Heart left ventricle (tissue), 16 donors: ENCODE measurements around the gene PGAM2. TPM values are rescaled to one million over a fixed set of nuclear protein-coding genes. Genes with fewer than 3 reads are reported as not detected.

Source experiments
- ATAC-seq, 4 donors: fragments of 200-7000 bp; cut with Tn5 transposase; one replicate each; pipeline ENCODE4 v1.9.1; 2020 to 2022; ENCODE audit warnings: moderate library complexity in 4 of 4, mild to moderate bottlenecking in 3 of 4, moderate number of reproducible peaks in 1 of 4
- DNase-seq, 5 donors: peaks; one replicate each; pipeline ENCODE4 v3.0.0-alpha.2; 2020
- H3K27ac ChIP-seq, 12 donors: fragments of 200-600 bp; sonication (generic) in 4 of 12; one replicate each; pipeline versions ENCODE4 v1.5.0 to v1.8.0; 2016 to 2022; ENCODE audit warnings: mild to moderate bottlenecking in 2 of 12
- H3K27me3 ChIP-seq, 9 donors: fragments of 200-600 bp; sonication (generic) in 2 of 9; one replicate each; pipeline versions ENCODE4 v1.5.1 to v1.8.0; 2016 to 2022; ENCODE audit warnings: mild to moderate bottlenecking in 3 of 9
- H3K36me3 ChIP-seq, 9 donors: fragments of 200-600 bp; sonication (generic) in 2 of 9; one replicate each; pipeline versions ENCODE4 v1.5.0 to v1.8.0; 2018 to 2022; ENCODE audit warnings: mild to moderate bottlenecking in 2 of 9
- H3K4me1 ChIP-seq, 12 donors: fragments of 200-600 bp; sonication (generic) in 4 of 12; one replicate each; pipeline versions ENCODE4 v1.5.0 to v1.8.0; 2016 to 2022; ENCODE audit warnings: mild to moderate bottlenecking in 3 of 12
- H3K4me3 ChIP-seq, 12 donors: fragments of 200-600 bp; sonication (generic) in 4 of 12; one replicate each; pipeline versions ENCODE4 v1.5.0 to v1.8.0; 2017 to 2022; ENCODE audit warnings: mild to moderate bottlenecking in 9 of 12, moderate library complexity in 4 of 12
- H3K9me3 ChIP-seq, 12 donors: fragments of 200-600 bp; sonication (generic) in 4 of 12; one replicate each; pipeline versions ENCODE4 v1.5.0 to v1.8.0; 2016 to 2022; ENCODE audit warnings: mild to moderate bottlenecking in 1 of 12
- CTCF ChIP-seq, 12 donors: fragments of 200-600 bp; sonication (generic) in 4 of 12; IDR thresholded peaks; one replicate each; pipeline versions ENCODE4 v1.5.0 to v1.8.0; 2018 to 2022; ENCODE audit warnings: antibody characterized with exemption in 12 of 12, mild to moderate bottlenecking in 5 of 12
- POLR2A ChIP-seq, 2 donors: fragments of 450-650 bp; IDR thresholded peaks; one replicate each; pipeline ENCODE4 v1.6.1; 2017; ENCODE audit warnings: antibody characterized with exemption in 2 of 2, mild to moderate bottlenecking in 2 of 2, moderate library complexity in 2 of 2
- WGBS, 4 donors: extraction: QIAGEN DNeasy Blood & Tissue Kit in 2 of 4; methylation state at CpG; one replicate each; pipeline versions ENCODE4 v1.1.5 to v1.1.7; 2013 to 2018; 5-methylcytosine and 5-hydroxymethylcytosine counted together
- intact Hi-C, 10 donors: fragments of 100-400 bp; cut with DNase I; formaldehyde crosslinking; loops; one replicate each; pipeline versions ENCODE4 v1.11.1 to v1.14.2; 2022
- polyA plus RNA-seq, 2 donors: library from polyadenylated mRNA; stranded (reverse); fragments of 200-250 nt; gene quantifications; one replicate each; pipeline ENCODE4 v1.2.3, GENCODE V29; 2013
- total RNA-seq, 9 donors: library from RNA; depleted of rRNA in 2 of 9; stranded (reverse); fragments of >200 nt in 2 of 9; fragmentation: NEBNext Ultra II Directional in 3 of 9; extraction: Animal tissue kit (Norgen Biotek cat#: 25700) in 3 of 9; gene quantifications; one replicate each; pipeline versions ENCODE4 v1.1.0 to v1.2.4, GENCODE V29; 2016 to 2023
- donor health status: ischemic (EF 13 %, LVEDD 7.1; RV severe dilation, severe dysfunction).
- donor health status: healthy with polysubstance abuse.
- donor health status: DM: no; HTN: yes; CAD: no.
- donor health status: DM: no; HTN: no; CAD: no.
- donor health status: ischemic (EF 25% LVEDD 6.9; RV normal size, moderate dysfunction).
- donor health status: ischemic (EF 25% LVEDD 5.7; RV mildly dilated, moderate dysfunction).
- donor health status: healthy.
- donor health status: DM: yes; HTN: yes; CAD: no.
- donor health status: ischemic (EF 35%, LVEDD 5.7; RV mildly dilated, moderate dysfunction).
- donor health status: nonischemic (EF 11% LVEDD 7.7; RV severe dilation, severe dysfunction).
- donor health status: DM: yes; HTN: yes; CAD: no.
- donor health status: PGD.
- donor health status: ischemic (EF 29% LVEDD 5.4; RV normal size, mild dysfunction).
- donor health status: nonischemic (EF 23%, LVEDD 6.1; RV moderate dilation, normal function).

The PGAM2 gene
- total and polyA plus RNA-seq, 11 donors, result 242 to 2,064 (median 555) TPM

- Histone ChIP-seq H3K4me3 (no peak overlapping the region), H3K9me3 (no peaks in the 10 kb centered on the region), H3K27me3 (peaks cover 0 to 18% (median 0%) of the 10 kb centered on the region in 9 donors), H3K4me1 (peaks cover 0 to 63% (median 27%) of the 10 kb centered on the region in 12 donors), H3K36me3 (peaks cover 0 to 12% (median 0%) of the 10 kb centered on the region in 9 donors), H3K27ac (peak overlapping the region in 10 of 12 donors; percentile 16 to 88 (median 68))
- 75 to 88% (median 80%) methylated on average over 8 of the region's 8 CpGs for WGBS, 4 donors
- TF ChIP-seq POLR2A (IDR thresholded peaks at IDR 0.05) (no peak), CTCF (IDR thresholded peaks at IDR 0.05) (no peak)
- DNase-seq, result no peak
- ATAC-seq, result no peak
- intact Hi-C loops, result no loop called here
Observed at GRCh38 chr7:44102846-44103565, 37.6 kb upstream of the PGAM2 start.

- no peak overlapping the region for H3K4me3 ChIP-seq
- 79 to 92% (median 86%) methylated on average over 12 to 14 of the region's 14 CpGs for WGBS, 4 donors
- intact Hi-C loops, result no loop called here
- TF ChIP-seq POLR2A (IDR thresholded peaks at IDR 0.05) (no peak), CTCF (IDR thresholded peaks at IDR 0.05) (no peak)
- DNase-seq (peak in 1 of 5 donors; percentile 36), ATAC-seq (peak in 3 of 4 donors; percentile 17 to 46 (median 25))
- peaks cover 0 to 18% (median 0%) of the 10 kb centered on the region in 9 donors for H3K27me3 ChIP-seq
- H3K27ac ChIP-seq, result peak overlapping the region in 11 of 12 donors; percentile 23 to 90 (median 68)
- H3K4me1 ChIP-seq, result peaks cover 0 to 58% (median 27%) of the 10 kb centered on the region in 12 donors
- no peaks in the 10 kb centered on the region for H3K9me3 ChIP-seq
- H3K36me3 ChIP-seq, result peaks cover 0 to 5% (median 0%) of the 10 kb centered on the region in 9 donors
Observed at GRCh38 chr7:44101966-44102845, 36.8 kb upstream of the PGAM2 start.

GRCh38 chr7:44101303-44101965 lies 36.1 kb upstream of the PGAM2 start:
- no peak for TF ChIP-seq CTCF (IDR thresholded peaks at IDR 0.05)
- TF ChIP-seq POLR2A (IDR thresholded peaks at IDR 0.05), result no peak
- intact Hi-C loops, result no loop called here
- DNase-seq (no peak), ATAC-seq (no peak)
- no peaks in the 10 kb centered on the region for H3K36me3 ChIP-seq
- peak overlapping the region in 11 of 12 donors; percentile 22 to 90 (median 68) for H3K27ac ChIP-seq
- H3K4me1 ChIP-seq, result peaks cover 0 to 55% (median 27%) of the 10 kb centered on the region in 12 donors
- peaks cover 0 to 18% (median 0%) of the 10 kb centered on the region in 9 donors for H3K27me3 ChIP-seq
- H3K9me3 ChIP-seq, result no peaks in the 10 kb centered on the region
- H3K4me3 ChIP-seq, result no peak overlapping the region
- 87 to 93% (median 88%) methylated on average over 3 of the region's 3 CpGs for WGBS, 4 donors
